HG03095 (cell line): ENCODE measurements around the gene DIS3L.
"Not testable (repeated sequence)": the region's sequence is repeated elsewhere in the genome, so short reads cannot be mapped to it uniquely, and the experiment has no call there.

Source experiments
- ATAC-seq: cut with Tn5 transposase; IDR thresholded peaks from one replicate; pipeline ENCODE4 v1.9.1; 2021; ENCODE audit warnings: moderate library complexity; ENCODE audit not compliant: unreplicated experiment

DIS3L gene

GRCh38 chr15:66276546-66276945 is 16.8 kb upstream of the DIS3L start:
- ATAC-seq = no peak

DNA sequence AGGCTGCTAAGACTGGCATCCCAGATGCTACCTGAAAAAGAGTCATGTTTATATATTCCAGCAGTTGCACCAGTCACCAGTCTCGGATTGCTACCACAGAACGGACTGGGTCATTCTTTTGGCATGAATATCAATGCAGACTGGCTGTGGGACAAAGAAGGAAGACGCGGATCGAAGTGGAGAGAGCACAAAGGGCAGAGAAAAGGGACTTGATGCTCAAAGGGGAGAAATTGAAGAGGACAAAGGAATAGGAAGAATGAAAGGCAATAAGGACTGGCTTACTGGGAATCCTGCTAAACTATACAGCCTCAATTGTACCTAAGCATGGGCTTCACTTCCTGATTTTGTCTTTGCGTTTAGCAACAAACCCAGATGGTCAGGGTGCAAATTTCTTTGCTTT is 15.3 kb upstream of the DIS3L start:
- ATAC-seq = no peak

DNA sequence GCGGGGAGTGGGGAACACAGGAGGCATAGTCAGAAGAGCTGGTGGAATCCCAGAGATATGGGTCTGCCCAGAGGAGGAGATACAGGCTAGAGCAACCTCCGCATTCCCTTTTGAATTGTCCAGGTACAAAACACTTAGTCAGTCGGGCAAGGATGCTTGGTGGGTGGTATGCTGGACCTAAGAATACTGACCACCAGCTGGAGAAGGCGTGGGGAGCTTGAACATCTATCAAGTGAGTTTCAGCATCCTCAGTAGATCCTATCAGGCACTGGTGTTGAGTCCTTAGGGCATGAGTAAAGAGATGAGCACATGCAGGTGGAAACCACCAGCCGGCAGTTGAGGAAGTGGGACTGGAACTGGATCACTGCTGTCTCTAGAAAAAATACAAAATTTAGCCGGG is 14.7 kb upstream of the DIS3L start:
- ATAC-seq = no peak

GRCh38 chr15:66284271-66284670 is 9.1 kb upstream of the DIS3L start:
- no peak for ATAC-seq

- no peak for ATAC-seq
These were observed 7.7 kb upstream of the DIS3L start for GRCh38 chr15:66285533-66286280.

DNA sequence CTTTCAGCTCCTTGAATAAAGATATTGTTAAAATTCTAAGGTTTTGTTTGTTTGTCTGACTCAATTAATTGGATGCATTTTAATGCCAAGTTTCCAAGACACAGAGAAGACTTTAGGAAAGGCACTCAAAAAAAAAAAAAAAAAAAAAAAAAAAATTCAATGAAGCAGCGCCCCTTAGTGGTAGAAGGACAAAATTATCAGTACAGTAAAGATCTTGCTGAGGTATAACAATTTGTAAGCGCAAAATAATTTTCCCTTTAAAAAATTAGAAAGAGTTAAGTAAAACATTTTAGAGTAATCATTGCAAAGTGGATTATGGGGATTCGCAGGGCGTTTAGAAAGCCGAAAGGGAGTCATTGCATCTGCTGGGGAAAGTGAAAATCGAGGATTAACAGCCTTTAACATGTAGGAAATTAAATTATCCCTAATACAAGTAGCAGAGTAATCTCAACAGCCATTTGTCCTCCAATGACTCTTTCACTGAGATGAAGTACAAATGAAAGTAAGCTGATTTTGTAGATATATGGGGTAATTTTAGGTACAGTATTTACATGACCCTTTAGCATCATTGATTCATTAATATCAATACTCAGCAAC is 5.8 kb upstream of the DIS3L start:
- no peak for ATAC-seq

- no peak for ATAC-seq
These were observed 5.3 kb upstream of the DIS3L start for GRCh38 chr15:66288093-66288492.

- ATAC-seq = no peak
These were observed 4.7 kb upstream of the DIS3L start for GRCh38 chr15:66288551-66289185.

GRCh38 chr15:66290007-66290406 is 3.4 kb upstream of the DIS3L start:
- ATAC-seq = no peak

- ATAC-seq = no peak
These were observed 2.9 kb upstream of the DIS3L start for GRCh38 chr15:66290518-66290917.

DNA sequence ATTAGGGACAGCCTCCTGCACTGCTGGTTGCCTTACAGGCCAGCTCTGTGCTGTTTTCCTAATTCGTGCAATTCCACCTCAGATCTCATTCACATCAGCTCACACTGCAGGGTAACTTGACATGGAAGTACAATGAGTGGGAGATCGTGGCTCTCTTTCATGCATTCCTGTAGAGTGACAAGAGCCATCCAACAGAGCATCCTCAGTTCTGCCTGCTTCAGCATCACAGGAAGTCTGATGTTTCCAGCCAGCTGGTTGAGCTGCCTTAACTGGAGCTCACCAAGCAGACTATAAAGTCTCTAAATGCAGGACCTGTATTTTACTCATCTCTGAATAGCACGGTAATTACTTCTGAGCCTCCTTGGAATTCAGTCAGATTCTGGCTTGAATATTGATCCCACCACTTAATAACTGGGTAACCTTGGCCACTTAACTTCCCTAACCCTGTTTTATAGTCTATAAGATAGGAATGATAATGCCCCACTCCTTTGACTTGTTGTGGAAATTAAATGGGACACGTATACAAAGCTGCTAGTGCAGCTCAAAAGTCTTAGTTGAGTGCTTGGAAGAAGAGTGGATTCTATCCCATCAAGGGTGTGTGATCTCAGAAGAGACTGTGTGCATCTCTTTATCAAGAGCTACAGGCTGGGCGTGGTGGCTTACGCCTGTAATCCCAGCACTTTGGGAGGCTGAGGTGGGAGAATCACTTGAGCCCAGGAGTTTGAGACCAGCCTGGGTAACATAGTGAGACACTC is 1.4 kb upstream of the DIS3L start:
- no peak for ATAC-seq

DNA sequence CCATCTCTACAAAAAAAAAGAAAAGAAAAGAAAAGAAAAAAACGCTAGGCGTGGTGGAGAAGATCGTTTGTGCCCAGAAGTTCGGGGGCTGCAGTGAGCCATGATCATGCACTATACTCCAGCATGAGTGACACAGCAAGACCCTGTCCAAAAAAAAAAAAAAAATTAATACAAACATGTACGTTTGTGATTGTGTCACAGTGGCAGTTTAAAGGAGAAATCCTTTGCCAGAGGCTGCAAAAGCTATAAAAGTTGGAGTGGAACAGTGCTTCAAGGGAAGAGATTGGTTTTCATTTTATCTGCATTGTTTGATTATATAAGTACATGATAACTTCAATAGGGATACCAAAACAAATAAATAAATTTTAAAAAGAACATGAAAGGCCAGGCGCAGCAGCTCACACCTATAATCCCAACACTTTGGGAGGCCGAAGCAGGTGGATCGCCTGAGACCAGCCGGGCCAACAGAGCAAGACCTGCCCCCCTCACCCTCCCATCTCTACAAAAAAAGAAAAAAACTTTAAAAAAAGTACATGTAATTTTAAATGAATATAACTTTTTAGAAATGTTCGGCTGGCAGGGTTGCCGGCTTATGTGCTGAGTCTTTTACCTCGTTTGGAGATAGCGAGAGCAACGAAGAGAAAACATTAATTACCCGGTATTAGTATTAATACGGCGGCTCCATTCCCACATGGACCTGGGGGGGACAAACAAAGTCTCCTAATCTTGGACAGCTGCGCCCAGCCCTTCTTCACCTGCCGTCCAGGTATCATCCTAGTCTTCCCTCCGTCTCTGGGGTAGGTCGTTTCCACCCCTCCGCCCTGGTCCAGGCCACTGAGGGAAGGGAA is 573 bp upstream of the DIS3L start:
- no peak for ATAC-seq

- ATAC-seq = peak; percentile 12
These were observed 976 bp downstream of the DIS3L start for GRCh38 chr15:66294157-66294931.

DNA sequence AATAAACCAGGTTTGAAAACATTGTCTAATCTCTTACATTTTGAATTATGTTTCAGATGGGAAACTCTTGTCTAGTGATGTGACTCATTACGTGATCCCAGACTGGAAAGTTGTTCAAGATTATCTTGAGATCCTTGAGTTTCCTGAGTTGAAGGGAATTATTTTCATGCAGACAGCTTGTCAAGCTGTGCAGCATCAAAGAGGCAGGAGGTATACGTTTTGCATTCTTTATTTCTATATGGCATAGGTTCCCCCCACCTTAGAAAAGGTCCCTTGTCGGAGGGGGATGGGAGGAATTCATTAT is 1.5 kb downstream of the DIS3L start:
- no peak for ATAC-seq

DNA sequence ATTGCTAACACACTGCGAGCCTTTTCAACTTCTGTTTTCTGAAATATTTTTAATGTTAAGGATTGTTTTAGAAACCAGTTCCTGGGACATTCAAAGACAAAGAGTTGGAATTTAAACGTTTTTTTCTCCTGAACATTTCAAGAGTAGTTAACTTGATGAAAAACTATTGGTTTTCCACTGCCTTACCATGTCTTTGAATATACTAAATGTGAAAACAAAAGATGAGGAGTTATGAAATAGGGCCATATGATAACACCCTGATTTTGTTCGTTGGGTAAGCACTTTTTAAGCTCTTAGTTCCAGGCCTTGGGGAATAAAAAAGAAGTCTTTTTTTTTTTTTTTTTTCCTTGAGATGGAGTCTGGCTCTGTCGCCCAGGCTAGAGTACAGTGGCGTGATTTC is 2.8 kb downstream of the DIS3L start:
- no peak for ATAC-seq

DNA sequence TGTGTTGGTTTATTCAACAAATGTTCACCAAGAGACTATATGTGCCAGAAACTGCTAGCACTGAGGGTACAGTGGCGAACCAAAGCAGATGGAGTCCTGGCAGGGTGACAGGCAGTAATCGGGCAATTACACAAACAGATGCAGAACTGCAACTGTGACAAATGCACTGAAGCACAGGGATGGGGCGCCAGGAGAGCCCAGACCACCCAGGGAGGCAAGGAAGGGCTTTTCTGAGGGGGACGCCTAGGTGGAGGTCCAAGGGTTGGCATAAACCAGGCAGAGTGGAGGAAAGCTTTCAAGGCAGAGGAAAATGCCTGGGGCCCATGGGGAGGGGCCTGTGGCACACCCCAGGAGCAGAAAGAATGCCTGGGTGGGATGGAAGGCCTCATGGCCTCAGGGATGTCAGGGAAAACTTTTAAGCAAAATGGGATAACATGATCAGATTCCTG is 5.5 kb downstream of the DIS3L start:
- ATAC-seq = no peak

- ATAC-seq = no peak
These were observed 9.3 kb downstream of the DIS3L start for GRCh38 chr15:66302489-66303278.

GRCh38 chr15:66304425-66304824 is 11.1 kb downstream of the DIS3L start:
- ATAC-seq = not testable (repeated sequence)

GRCh38 chr15:66306381-66306780 is 13.0 kb downstream of the DIS3L start:
- no peak for ATAC-seq
